NB4 (cell line): ENCODE data around the gene SERINC2.

Experiments
- MYC ChIP-seq: IDR thresholded peaks from 2 replicates; pipeline ENCODE4 v1.6.1; 2011; ENCODE audit warnings: low read depth, low read length
- POLR2A ChIP-seq: IDR thresholded peaks from 2 replicates; pipeline ENCODE4 v1.6.1; 2011; ENCODE audit warnings: mild to moderate bottlenecking; ENCODE audit not compliant: insufficient read length; ENCODE audit errors: extremely low read depth
- TF ChIP-seq, protein P1 (sequence below): IDR thresholded peaks from one replicate; pipeline ENCODE4 v1.5.1; 2012; ENCODE audit warnings: low read depth, low read length
- TF ChIP-seq, protein P2 (sequence below): IDR thresholded peaks from 2 replicates; pipeline ENCODE4 v1.6.1; 2011; ENCODE audit warnings: low read depth, low read length

GRCh38 chr1:31370565-31370964, 42.4 kb upstream of the SERINC2 start:
- TF ChIP-seq, protein P1, sequence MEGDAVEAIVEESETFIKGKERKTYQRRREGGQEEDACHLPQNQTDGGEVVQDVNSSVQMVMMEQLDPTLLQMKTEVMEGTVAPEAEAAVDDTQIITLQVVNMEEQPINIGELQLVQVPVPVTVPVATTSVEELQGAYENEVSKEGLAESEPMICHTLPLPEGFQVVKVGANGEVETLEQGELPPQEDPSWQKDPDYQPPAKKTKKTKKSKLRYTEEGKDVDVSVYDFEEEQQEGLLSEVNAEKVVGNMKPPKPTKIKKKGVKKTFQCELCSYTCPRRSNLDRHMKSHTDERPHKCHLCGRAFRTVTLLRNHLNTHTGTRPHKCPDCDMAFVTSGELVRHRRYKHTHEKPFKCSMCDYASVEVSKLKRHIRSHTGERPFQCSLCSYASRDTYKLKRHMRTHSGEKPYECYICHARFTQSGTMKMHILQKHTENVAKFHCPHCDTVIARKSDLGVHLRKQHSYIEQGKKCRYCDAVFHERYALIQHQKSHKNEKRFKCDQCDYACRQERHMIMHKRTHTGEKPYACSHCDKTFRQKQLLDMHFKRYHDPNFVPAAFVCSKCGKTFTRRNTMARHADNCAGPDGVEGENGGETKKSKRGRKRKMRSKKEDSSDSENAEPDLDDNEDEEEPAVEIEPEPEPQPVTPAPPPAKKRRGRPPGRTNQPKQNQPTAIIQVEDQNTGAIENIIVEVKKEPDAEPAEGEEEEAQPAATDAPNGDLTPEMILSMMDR, result no peak
- no peak for TF ChIP-seq POLR2A
- TF ChIP-seq, protein P2, sequence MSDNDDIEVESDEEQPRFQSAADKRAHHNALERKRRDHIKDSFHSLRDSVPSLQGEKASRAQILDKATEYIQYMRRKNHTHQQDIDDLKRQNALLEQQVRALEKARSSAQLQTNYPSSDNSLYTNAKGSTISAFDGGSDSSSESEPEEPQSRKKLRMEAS, result no peak
- no peak for TF ChIP-seq MYC
